Neural cell (in vitro differentiated cells): Measurements from ENCODE around the gene GSTM1. TPM values are rescaled to one million over a fixed set of nuclear protein-coding genes. Genes with fewer than 3 reads are reported as not detected.

Experiments
- H2AFZ ChIP-seq: fragments of 200-600, 300-800 bp; sonication (generic), shearing (Covaris generic); 2 replicates; pipeline ENCODE4 v1.6.0; 2014; ENCODE audit warnings: low read depth, mild to moderate bottlenecking, antibody characterized with exemption, low read length, moderate library complexity
- H3F3A ChIP-seq: fragments of 200-600 bp; shearing (Covaris generic); 2 replicates; pipeline ENCODE4 v1.6.1; 2016; ENCODE audit warnings: mild to moderate bottlenecking, moderate library complexity, mixed read lengths, antibody characterized with exemption, low read length; ENCODE audit not compliant: insufficient read depth, poor library complexity, severe bottlenecking
- H3K27ac ChIP-seq: fragments of 200-600, 300-800 bp; sonication (generic), shearing (Covaris generic); 2 replicates; pipeline ENCODE4 v1.5.1; 2014; ENCODE audit warnings: mild to moderate bottlenecking, low read length, moderate library complexity
- H3K27me3 ChIP-seq: fragments of 300-800, 200-600 bp; sonication (generic), shearing (Covaris generic); 2 replicates; pipeline ENCODE4 v1.6.0; 2014; ENCODE audit warnings: mild to moderate bottlenecking, low read depth, low read length, moderate library complexity; ENCODE audit not compliant: insufficient read depth
- H3K36me3 ChIP-seq: fragments of 300-800, 200-600 bp; sonication (generic), shearing (Covaris generic); 2 replicates; pipeline ENCODE4 v1.5.1; 2014; ENCODE audit warnings: mild to moderate bottlenecking, antibody characterized with exemption, low read length, moderate library complexity; ENCODE audit not compliant: insufficient read depth
- H3K4me2 ChIP-seq: fragments of 300-800, 200-600 bp; sonication (generic), shearing (Covaris generic); 2 replicates; pipeline ENCODE4 v1.6.0; 2014; ENCODE audit warnings: mild to moderate bottlenecking, low read length
- H3K4me3 ChIP-seq: fragments of 300-800, 200-600 bp; sonication (generic), shearing (Covaris generic); 2 replicates; pipeline ENCODE4 v1.5.1; 2014; ENCODE audit warnings: mild to moderate bottlenecking, low read length, moderate library complexity
- H3K79me2 ChIP-seq: fragments of 200-600 bp; shearing (Covaris generic); replicated peaks from 2 replicates; pipeline ENCODE4 v1.6.0; 2014; ENCODE audit warnings: mild to moderate bottlenecking, low read length, moderate library complexity; ENCODE audit not compliant: insufficient read depth
- H3K9ac ChIP-seq: fragments of 300-800, 200-600 bp; sonication (generic), shearing (Covaris generic); 2 replicates; pipeline ENCODE4 v1.6.1; 2016; ENCODE audit warnings: mild to moderate bottlenecking, low read length, mixed read lengths
- H3K9me2 ChIP-seq: fragments of 200-600 bp; shearing (Covaris generic); 2 replicates; pipeline ENCODE4 v1.6.1; 2016; ENCODE audit warnings: mild to moderate bottlenecking, low read length, mixed read lengths; ENCODE audit not compliant: insufficient read depth
- H3K9me3 ChIP-seq: fragments of 200-600, 300-800 bp; sonication (generic), shearing (Covaris generic); 2 replicates; pipeline ENCODE4 v1.6.1; 2016; ENCODE audit warnings: mild to moderate bottlenecking, mixed run types, low read length, moderate library complexity, mixed read lengths
- H4K20me1 ChIP-seq: fragments of 200-600 bp; shearing (Covaris generic); 2 replicates; pipeline ENCODE4 v1.6.1; 2016; ENCODE audit warnings: mild to moderate bottlenecking, mixed run types; ENCODE audit not compliant: insufficient read depth
- CTCF ChIP-seq: fragments of 450-650 bp; IDR thresholded peaks from 2 replicates; pipeline ENCODE4 v1.5.1; 2014; ENCODE audit warnings: antibody characterized with exemption, mild to moderate bottlenecking, moderate library complexity; ENCODE audit not compliant: poor library complexity, severe bottlenecking
- EP300 ChIP-seq: fragments of 450-650 bp; conservative IDR thresholded peaks from 2 replicates; pipeline ENCODE4 v1.6.1; 2014; ENCODE audit warnings: antibody characterized with exemption, mild to moderate bottlenecking, moderate library complexity; ENCODE audit not compliant: poor library complexity, severe bottlenecking
- EZH2 ChIP-seq: fragments of 200-600, 300-800 bp; shearing (Covaris generic), sonication (generic); IDR thresholded peaks from 2 replicates; pipeline ENCODE4 v1.6.1; 2014; ENCODE audit warnings: antibody characterized with exemption, low read length, borderline replicate concordance, mild to moderate bottlenecking; ENCODE audit not compliant: insufficient read depth, poor library complexity, severe bottlenecking
- MXI1 ChIP-seq: fragments of 450-650 bp; conservative IDR thresholded peaks from 2 replicates; pipeline ENCODE4 v1.6.1; 2014; ENCODE audit warnings: antibody characterized with exemption, mild to moderate bottlenecking; ENCODE audit not compliant: poor library complexity, severe bottlenecking
- POLR2AphosphoS5 ChIP-seq: IDR thresholded peaks from 2 replicates; pipeline ENCODE4 v1.6.1; 2012
- RAD21 ChIP-seq: fragments of 450-650 bp; conservative IDR thresholded peaks from 2 replicates; pipeline ENCODE4 v1.6.1; 2014; ENCODE audit warnings: antibody characterized with exemption, mild to moderate bottlenecking, moderate library complexity
- REST ChIP-seq: IDR thresholded peaks from 2 replicates; pipeline ENCODE4 v1.6.1; 2012; ENCODE audit warnings: borderline replicate concordance
- SMC3 ChIP-seq: fragments of 450-650 bp; conservative IDR thresholded peaks from 2 replicates; pipeline ENCODE4 v1.6.1; 2014; ENCODE audit warnings: antibody characterized with exemption, mild to moderate bottlenecking, moderate library complexity; ENCODE audit not compliant: poor library complexity
- TAF1 ChIP-seq: IDR thresholded peaks from 2 replicates; pipeline ENCODE4 v1.6.1; 2012; ENCODE audit warnings: low read depth
- polyA plus RNA-seq: library from polyadenylated mRNA; depleted of rRNA; stranded (reverse); fragments of >200 nt; gene quantifications from 2 replicates; pipeline ENCODE4 v1.2.3, GENCODE V29; 2014

Gene GSTM1
- polyA plus RNA-seq, 1 donor from 2014 or later: not detected

- Histone ChIP-seq H3K4me3 (no peak overlapping the region), H3K79me2 (no peaks in the 10 kb centered on the region), H3F3A (no peaks in the 10 kb centered on the region), H4K20me1 (no peaks in the 10 kb centered on the region), H3K9me3 (no peaks in the 10 kb centered on the region), H3K36me3 (no peaks in the 10 kb centered on the region), H3K9ac (no peak overlapping the region), H3K4me2 (no peak overlapping the region), H3K9me2 (no peaks in the 10 kb centered on the region), H3K27me3 (no peaks in the 10 kb centered on the region), H3K27ac (no peak overlapping the region), H2AFZ (no peak overlapping the region)
- TF ChIP-seq POLR2AphosphoS5 (no peak), MXI1 (no peak), REST (no peak), EP300 (no peak), TAF1 (no peak), SMC3 (no peak), RAD21 (no peak), EZH2 (no peak), CTCF (no peak)
These were observed 47.8 kb upstream of the GSTM1 start for GRCh38 chr1:109639841-109640184.

DNA sequence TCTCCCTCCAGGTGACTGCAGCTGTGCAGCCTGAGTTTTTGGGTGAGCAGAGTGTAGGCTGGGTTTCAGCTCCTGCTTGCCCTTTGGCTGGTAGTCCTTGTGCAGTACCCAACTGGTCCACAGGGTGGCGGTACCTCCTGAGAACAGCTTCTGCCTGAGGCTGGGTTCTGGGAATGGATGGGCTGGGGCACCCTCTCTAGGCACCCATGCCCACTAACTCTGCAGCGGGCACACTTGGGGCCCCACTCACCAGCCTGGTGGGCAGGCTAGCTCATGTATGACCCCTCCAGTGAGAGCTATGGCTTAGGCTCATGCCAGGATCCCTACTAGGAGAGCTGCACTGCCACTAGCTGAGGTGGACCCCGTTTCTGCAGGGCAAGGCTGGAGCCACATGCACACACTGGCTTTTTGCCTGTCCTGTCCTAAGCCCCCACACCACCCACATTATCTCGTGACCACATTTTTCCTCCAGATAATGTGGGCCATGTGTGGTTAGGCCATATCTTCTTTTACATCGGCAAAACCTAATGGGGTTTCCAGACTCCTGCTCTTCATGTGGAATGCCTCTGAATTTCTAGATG lies 47.2 kb upstream of the GSTM1 start:
- Histone ChIP-seq H3K9me2 (no peaks in the 10 kb centered on the region), H3K36me3 (no peaks in the 10 kb centered on the region), H3K4me2 (no peak overlapping the region), H3K27ac (no peak overlapping the region), H2AFZ (no peak overlapping the region), H4K20me1 (no peaks in the 10 kb centered on the region), H3K27me3 (no peaks in the 10 kb centered on the region), H3K4me3 (no peak overlapping the region), H3K79me2 (no peaks in the 10 kb centered on the region), H3F3A (no peaks in the 10 kb centered on the region), H3K9me3 (no peaks in the 10 kb centered on the region), H3K9ac (no peak overlapping the region)
- TF ChIP-seq SMC3 (peak; percentile 74), RAD21 (peak; percentile 62), POLR2AphosphoS5 (no peak), CTCF (peak; percentile 73), REST (no peak)
